ENCODE measurements around the gene SLC2A8.

The SLC2A8 gene, protein sequence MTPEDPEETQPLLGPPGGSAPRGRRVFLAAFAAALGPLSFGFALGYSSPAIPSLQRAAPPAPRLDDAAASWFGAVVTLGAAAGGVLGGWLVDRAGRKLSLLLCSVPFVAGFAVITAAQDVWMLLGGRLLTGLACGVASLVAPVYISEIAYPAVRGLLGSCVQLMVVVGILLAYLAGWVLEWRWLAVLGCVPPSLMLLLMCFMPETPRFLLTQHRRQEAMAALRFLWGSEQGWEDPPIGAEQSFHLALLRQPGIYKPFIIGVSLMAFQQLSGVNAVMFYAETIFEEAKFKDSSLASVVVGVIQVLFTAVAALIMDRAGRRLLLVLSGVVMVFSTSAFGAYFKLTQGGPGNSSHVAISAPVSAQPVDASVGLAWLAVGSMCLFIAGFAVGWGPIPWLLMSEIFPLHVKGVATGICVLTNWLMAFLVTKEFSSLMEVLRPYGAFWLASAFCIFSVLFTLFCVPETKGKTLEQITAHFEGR

DNA sequence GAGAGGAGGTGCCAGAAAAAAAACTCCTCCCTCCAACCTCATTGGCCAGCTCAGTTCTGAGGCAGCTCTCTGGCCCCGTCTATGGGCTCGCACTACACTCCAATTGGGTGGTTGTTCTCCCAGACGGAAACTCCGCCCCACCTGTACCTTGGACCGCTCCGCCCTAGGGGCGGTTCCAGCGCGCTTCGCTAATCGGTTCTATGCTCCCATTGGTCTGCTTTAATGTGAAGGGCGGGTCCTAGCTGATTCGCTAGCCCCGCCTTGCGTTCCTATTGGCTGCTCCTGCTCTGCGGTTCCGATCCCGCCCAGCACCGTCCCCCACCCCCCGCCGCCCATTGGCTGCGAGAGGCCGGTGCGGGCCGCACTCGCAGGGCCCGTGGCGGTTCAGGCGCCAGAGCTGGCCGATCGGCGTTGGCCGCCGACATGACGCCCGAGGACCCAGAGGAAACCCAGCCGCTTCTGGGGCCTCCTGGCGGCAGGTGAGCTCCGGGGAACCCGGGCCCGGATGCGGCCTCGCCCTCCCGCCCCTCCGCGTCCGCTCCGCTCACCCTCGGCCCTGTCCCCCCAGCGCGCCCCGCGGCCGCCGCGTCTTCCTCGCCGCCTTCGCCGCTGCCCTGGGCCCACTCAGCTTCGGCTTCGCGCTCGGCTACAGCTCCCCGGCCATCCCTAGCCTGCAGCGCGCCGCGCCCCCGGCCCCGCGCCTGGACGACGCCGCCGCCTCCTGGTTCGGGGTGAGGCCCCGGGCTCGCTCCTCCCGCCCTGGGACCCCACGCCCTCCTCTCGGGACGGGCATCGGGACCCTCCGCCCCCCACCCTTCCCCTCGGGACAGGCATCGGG is at the start of gene SLC2A8:
TSS of gene SLC2A8 (plus strand) at position 362 of the 838 bp plus-strand sequence. CDS start at position 424, 62 bp downstream.
- peak; percentile 100 for DNase-seq

DNA sequence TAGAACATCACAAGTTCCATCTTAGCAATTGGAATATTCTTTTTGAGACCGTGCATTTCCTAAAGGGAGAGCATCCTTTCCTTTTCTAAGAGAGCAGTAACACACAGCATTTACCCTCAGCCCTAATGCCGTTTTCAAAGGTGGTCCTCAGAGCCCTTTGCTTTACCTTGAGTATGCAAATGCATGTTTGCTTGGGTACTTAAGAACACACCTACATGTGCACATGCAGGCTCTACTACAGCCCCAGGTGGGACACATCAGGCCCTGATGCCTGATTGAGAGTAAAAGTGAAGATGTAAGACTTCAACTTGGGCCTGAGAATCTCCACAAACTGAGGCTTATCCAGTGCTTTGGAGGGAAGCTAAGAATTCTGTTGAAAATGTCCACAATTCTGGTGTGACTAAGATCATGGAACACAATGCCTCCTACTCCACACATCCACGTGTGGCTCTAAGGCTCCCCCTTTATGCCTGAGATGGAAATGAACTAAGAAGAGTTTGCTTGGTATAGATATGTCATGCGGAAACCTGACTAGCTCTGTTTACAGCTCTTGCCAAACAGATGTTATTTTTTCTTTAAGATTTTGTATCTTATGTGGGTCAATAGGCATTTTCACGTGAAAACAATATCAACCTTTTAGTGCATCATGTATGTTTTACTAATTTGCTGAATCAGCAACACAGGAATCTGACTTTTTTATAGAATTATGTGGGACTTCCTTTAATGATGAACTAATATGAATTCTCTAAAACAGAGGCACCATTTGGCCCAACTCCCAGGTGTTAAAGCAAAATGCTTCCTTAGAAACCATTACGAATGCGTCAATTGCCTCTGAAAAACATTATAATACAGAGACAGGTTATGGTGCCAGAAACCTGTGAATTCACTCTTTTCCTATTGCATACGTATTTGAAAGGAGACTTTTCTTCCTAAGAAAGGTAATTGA is 48.9 kb upstream of the SLC2A8 start:
- peak; percentile 19 for DNase-seq

DNA sequence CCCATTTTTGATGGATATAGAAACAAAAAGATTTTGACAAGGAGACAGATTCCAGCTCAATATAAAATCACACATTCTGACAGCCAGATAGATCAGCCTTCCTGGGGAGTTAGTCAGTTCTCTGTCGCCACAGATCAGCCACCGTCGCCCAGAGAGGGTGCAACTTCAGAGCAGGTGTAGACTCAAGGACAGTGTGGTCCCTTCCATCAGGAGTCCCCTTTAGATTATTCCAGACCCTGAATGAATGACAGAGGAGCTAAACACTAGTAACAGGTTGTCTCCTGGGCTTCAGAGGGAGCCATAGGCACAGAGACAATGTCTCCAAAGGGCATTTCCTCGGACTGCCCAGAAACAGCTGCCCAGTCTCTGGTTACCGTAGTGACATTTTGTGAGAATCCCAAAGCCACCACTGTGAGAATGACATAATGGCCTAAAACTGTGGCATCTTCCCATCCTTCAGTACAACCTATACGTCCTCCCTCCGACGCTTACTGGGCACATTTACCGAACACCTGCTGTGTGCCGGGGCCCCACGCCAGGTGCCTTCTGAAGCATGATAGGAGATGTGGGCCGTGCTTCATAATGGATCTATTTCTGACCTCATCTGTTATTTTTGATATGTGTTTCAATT is 47.4 kb upstream of the SLC2A8 start:
- no peak for DNase-seq

DNA sequence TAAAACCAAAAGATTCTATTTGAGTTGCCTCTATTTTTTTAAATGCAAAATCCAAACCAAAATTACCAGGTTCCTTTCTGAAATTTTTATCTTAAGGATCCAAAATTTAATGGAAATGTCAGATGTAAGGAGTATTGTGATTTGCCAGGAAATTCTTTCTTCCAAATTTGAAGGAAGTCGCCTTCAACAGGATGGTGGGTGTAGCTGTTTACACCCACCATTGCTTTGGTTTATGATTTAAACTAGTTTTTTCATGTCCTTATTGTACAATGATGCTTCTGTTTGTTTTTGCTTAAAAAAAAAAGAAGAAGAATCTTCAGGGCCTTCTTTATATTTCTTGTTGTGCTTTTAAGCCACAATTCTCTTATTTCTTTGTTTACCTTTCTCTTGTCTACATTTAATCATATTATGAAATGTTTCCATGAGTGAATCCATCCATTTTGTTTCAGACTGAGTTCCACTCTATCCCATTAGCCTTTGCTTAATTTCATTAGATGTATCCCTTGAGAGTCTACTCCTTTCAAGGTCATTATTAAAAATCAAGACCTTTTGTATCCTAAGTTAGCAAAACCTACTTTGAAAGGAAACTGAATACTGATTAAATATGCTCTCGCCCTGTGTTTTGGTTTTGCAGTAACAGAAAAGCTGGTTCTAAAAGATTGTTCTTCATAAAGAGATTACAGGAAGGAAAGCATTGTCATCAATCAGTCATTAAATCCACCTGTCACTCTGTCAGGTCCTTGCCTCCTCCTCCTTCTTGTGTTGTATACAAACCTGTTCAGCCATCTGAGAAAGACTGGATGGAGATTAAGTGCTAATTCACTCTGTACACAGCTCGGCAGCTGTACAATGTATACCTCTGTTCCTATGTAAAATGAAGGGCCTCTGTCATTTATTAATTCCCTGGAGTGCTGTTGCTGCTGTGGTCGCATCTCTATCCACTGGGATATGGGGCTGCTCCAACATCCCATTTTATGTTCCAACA is 45.5 kb upstream of the SLC2A8 start:
- DNase-seq = no peak

DNA sequence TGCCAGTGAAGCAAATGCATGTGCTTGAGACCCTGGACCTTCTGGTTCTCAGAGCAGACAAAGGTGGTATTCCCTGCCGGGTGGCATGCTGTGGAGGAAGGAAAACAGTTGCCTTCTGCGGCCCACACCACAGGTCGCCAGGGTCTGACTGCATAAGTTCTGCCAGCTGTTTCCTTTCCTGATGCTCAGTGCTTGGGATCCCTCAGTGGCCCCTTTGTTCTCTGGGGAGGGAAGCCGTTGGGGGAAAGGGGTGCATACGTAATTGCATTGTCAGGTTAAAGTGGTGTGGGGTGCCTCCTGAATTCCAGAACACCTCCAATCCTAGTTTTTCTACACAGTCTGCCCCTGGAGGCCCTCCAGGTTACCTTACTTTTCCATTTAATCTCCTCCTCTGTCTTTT is 43.1 kb upstream of the SLC2A8 start:
- DNase-seq = no peak

DNA sequence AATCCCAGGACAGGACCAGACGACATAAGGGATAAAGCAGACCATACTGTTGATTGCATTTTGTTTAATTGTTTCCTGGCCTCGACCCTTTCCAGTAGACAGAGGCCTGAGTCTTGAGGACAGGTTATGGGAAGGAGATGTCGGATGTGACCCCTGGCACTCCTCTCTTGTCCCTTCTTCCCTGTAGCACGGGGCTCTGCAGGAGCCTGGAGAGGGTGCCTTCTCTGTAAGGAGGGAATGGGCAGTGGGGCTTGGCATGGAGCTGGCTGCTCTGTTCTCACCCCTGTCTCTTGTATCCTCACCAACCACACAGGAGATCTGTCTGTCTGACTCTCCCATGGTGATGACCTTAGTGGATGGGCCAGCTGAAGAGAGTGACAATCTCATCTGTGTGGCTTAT is 40.1 kb upstream of the SLC2A8 start:
- no peak for DNase-seq

DNA sequence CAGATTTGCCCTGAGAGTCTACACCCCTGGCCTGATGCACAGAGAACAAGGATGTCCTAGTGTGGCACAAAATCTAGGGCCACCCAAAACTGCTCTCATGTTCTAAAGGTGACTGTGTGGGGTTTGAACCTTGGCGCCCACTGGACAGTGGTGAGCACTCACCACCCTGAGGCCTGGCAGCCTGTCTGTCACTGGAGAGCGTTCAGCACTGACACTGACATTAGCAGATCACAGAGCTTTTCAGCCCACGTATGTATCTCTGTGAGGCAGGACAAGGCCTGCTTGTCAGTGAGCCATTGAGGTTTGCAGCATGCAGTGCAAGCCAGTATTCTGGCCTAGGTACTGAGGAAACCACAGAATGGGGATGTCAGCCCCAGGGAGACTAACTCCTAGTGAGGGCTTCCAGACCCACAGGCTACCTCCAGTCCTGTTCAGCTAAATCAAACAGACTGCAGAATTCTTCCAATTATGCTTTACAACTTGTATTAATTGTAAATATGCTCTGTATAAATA is 38.9 kb upstream of the SLC2A8 start:
- no peak for DNase-seq

DNA sequence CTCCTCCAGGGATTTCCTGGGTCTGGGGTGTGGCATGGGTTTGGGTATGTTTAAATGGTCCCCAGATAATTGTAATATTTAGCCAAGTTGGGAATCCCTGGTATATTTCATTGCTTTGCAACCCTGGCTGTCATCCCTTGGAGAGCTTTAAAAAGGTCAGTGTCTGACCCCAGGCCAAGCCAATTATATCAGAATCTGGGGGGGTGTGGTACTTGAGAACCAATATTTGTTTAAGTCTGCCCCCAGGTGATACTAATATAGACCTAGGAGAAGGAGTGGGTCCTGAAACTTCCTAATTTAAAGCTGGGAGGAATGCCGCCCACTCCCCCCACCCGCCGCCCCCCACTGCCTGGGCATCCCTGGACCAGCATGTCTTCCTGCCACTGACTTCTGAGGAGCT is 38.2 kb upstream of the SLC2A8 start:
- no peak for DNase-seq

DNA sequence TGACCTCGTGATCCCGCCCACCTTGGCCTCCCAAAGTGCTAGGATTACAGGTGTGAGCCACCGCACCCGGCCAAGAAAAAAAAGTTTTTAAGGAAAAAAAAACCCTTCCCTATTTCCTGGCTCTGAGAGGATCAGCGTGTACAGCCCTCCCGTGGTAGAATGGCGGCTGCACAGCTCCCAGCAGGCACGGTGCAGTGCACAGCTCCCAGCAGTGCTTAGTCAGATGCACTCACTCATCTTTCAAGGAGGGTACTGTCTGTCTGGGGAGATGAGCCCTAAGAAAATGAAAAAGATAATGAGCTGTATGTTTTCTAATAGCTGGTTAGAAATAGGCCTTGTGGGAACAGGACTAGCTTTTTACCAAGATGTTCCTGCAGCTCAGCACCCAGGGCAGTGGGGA is 36.7 kb upstream of the SLC2A8 start:
- DNase-seq = no peak

DNA sequence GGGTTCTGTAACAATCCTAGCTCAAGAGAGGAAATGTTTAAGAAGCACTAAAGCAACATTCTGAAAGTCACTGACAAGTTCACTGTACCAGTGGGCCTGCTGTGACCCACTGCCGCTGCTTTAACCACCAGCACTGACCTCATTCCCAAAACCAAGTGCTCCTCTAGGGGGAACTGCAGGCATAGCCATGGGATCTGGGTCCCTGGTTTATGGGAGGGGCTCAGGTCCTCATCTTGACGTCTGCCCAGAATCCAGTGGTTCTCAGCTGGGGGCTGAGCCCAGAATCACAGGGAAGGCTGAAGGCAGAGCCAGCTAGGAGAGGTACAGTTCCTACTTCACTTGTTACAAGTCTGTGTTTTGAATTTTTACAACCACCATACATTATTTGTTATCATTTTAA is 36.1 kb upstream of the SLC2A8 start:
- DNase-seq = no peak

DNA sequence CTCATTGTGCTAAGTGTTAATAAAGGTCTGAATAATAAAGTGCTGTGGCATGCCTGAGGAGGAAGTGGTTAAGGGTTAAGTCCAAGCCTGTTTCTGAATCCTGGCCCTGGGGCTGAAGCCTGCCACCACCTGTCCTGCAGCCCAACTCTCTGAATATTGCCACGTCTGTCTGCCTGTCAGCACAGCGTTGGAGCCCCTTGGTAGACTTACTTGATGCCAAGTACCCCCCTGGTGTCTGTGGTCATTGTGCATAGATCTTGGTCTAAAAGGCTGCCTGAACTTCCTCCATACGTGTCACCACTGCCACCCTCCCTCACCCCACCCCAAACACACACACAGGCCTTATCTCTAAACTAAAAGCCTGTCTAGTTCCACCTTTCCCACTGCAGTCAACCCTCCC is 35.4 kb upstream of the SLC2A8 start:
- no peak for DNase-seq

DNA sequence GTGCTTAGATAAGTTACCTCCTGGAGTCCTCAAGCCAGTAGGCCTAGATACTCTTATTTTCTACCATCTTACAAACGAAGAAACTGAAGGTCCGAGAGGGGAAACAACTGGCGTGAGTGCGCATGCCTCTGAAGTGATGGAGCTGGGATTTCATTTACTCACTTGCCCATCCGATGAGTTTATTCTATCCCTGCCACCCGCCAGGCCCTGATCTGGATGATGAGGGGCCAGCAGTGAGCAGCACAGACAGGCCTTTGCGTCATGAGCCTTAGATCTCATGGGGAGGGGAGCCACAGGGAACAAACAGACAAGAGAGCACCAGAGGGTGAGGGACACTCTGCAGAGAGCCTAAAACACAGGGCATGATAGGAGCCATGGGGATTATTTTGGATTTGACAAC is 34.1 kb upstream of the SLC2A8 start:
- no peak for DNase-seq

DNA sequence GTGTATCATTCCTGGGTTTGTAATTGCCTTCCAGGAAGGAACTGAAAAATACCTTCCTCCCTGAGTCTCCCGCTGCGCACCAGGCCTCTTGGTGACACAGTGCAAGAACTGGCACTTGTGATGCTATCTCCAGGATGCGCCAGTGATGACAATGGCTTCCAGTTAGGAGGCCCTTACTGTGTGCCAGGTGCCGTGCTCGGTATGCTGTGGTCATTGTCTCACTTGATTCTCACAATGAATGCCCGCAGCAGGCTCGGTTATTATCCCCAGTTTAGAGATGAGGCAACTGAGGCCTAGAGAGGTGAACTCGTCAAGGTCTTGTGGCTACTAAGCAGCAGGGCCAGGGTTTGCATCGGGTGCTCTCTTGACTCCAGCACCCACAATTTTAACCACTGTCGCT is 31.5 kb upstream of the SLC2A8 start:
- no peak for DNase-seq

DNA sequence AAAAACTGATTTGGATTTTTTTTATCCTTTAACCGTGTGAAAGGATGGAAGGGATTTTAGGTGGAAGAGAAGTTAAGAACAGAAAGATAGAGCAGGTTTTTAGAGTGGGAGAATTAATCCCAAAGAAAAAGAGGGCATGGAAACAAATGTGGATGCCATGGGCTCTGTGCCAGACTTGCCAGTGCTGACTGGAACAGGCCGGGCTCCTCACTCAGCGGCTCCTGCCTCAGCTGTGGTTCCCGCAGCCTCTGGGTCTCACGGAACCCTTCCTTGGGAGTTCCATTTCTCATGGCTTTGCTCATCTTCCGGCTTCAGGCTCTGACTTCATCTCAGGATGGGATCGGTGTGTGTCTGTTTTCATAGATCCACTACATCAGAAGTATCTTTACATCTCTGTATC is 30.4 kb upstream of the SLC2A8 start:
- DNase-seq = no peak

DNA sequence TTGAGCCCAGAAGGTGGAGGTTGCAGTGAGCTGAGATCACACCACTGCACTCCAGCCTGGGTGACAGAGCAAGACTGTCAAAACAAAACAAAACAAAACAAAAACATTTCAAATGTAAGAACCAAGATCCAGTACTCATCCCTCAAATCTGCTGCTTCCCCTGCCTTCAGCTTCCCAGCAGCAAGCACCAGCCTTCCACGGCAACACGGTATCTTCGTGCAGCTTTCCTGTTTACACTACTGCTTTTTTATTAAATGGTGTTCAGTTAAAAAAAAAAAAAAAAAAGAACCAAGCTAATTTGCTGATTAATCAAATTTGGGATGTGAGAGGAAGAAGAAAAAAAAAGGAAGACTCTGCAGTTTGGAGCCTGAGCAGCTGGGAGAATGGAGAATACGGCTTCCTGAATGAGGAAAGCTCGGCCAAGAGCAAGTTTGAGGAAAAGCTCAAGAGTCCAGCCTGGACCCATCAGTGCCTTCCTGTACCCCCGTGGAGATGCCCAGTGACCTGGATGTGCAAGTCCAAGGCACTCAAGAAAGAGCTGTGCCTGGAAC is 28.0 kb upstream of the SLC2A8 start:
- DNase-seq = no peak

DNA sequence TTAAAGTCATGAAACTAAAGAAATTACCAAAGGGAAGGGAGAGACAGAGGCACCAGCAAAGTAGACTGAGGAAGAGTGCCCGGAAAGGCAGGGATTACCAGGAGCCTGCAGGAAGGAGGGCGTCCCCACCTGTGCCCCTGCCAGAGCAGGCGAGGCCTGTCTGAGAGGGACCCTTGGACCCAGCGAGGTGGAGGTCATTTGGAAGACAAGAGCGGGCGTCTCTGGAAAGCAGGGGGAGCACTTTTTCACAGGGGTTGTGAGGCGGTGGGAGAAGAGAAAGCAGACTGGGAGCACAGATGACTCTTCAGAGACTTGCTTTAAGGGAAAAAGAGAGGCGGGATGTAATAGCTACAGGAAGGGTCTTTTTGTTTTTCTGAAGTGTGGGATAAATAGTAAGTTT is 27.5 kb upstream of the SLC2A8 start:
- DNase-seq = no peak

DNA sequence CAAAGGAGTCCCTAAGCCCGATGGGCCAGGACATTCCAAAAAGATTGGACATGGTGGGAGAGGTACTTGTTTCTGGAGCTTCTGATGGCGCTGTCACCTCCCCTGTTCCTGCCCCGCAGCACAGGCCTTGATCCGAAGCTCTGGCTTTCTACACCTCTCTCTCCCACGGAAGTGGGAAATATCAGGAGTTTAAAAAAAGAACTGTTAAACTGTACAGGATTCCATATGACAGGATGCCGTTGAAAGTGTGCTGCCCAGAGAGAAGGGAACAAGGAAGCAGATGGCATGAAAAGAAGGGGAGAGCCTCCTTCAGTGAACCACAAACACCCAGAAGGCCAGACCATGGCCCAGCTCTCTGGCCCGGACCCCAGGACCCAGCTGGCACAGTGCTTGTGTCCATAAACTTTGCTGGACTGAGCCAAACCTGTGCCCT is 26.8 kb upstream of the SLC2A8 start:
- DNase-seq = no peak

DNA sequence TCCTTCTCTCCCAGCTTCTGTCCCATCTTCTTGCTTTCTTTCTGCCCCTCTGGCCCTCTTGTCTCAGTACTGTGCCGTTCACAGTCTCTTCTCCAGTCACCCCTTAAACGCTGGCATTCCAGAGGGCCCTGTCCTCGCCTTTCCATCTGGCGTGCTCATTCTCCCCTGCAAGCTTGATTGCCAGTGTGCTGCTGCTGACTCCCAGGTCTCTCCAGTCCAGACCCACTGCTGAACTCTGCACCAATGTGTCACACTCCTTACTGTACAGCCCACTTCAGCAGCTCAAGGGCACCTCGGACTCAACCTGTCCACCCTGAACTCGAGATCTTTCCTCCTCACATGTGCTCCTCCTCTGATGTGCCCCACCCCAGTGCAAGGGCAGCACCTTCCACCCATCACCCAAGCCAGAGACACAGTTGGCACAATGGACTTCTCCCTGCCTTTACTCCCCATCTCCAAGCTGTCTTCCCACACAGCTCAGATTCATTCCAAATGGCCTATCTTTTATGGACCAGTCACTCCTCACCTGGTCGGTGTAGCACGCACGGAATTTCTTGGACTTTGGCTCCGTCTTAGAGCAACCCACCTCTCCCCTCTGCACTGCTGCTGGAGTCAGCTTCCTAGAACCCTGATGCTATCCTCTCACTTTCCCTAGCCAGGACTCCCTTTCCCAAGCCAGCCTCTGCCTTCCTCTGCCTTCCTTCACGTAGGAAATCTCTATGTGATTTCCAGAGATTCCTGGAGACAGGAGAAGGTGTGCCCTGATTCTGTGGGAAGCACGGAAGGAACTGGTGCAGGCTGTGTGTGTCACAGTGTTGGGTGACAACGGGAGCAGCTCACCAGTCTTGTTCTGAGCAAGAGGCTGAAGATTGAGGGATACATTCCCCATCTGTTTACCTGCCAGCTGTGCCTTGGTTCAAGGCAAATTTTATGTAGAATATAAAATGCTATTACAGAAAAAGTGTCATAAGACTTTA is 26.0 kb upstream of the SLC2A8 start:
- DNase-seq = no peak

DNA sequence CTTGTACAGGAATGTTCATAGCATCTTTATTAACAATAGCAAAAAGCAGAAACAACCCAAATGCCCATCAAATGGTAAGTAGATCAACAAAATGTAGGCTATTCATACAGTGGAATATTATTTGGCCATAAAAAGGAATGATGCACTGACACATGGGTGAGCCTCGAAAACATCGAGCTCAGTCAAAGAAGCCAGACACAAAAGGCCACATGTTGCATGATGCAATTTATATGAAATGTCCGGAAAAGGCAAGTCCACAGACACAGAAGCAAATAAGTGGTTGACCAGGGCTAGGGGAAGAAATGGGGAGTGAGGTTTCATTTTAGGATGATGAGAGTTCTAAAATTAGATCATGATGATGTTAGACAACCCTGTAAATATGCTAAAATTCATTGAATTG is 16.5 kb upstream of the SLC2A8 start:
- DNase-seq = no peak
